Lung (tissue), 12 donors: ENCODE measurements around the gene MAP3K10. TPM values are rescaled to one million over a fixed set of nuclear protein-coding genes. Genes with fewer than 3 reads are reported as not detected.

Source experiments
- ATAC-seq: fragments of 200-7000 bp; cut with Tn5 transposase; one replicate; pipeline ENCODE4 v1.9.1; 2020; ENCODE audit warnings: moderate number of reproducible peaks; ENCODE audit not compliant: insufficient read depth, low FRiP score
- DNase-seq, 3 donors: peaks; one replicate each; pipeline ENCODE4 v3.0.0-alpha.2; 2013 to 2017
- H3K27ac ChIP-seq, 2 donors: one replicate each; pipeline ENCODE4 v1.5.1; 2013; ENCODE audit warnings: mild to moderate bottlenecking in 2 of 2, moderate library complexity in 2 of 2, control low read depth in 1 of 2, inconsistent platforms in 1 of 2, low read depth in 1 of 2, low read length in 1 of 2
- H3K27me3 ChIP-seq, 3 donors: one replicate each; pipeline ENCODE4 v1.5.1; 2013; ENCODE audit warnings: low read length in 2 of 3; ENCODE audit not compliant: control insufficient read depth in 3 of 3, insufficient read depth in 3 of 3
- H3K36me3 ChIP-seq, 4 donors: one replicate each; pipeline ENCODE4 v1.5.1; 2013; ENCODE audit warnings: low read length in 4 of 4, mild to moderate bottlenecking in 1 of 4, moderate library complexity in 1 of 4; ENCODE audit not compliant: control insufficient read depth in 4 of 4, insufficient read depth in 4 of 4
- H3K4me1 ChIP-seq, 5 donors: one replicate each; pipeline ENCODE4 v1.5.1; 2013; ENCODE audit warnings: low read length in 5 of 5, mild to moderate bottlenecking in 2 of 5, moderate library complexity in 1 of 5; ENCODE audit not compliant: control insufficient read depth in 5 of 5, insufficient read depth in 5 of 5
- H3K4me3 ChIP-seq: one replicate; pipeline ENCODE4 v1.5.1; 2013; ENCODE audit warnings: mild to moderate bottlenecking, control low read depth, moderate library complexity
- H3K9ac ChIP-seq, 2 donors: one replicate each; pipeline ENCODE4 v1.5.1; 2013; ENCODE audit warnings: low read length in 2 of 2, control low read depth in 1 of 2; ENCODE audit not compliant: insufficient read depth in 1 of 2
- H3K9me3 ChIP-seq, 4 donors: one replicate each; pipeline ENCODE4 v1.5.1; 2013; ENCODE audit warnings: low read length in 3 of 4, mild to moderate bottlenecking in 1 of 4, moderate library complexity in 1 of 4; ENCODE audit not compliant: control insufficient read depth in 4 of 4, insufficient read depth in 3 of 4
- WGBS, 2 donors: extraction: QIAGEN DNeasy Blood & Tissue Kit; methylation state at CpG; one replicate each; pipeline ENCODE4 v1.1.7; 2013; 5-methylcytosine and 5-hydroxymethylcytosine counted together
- polyA plus RNA-seq, 2 donors: library from polyadenylated mRNA; stranded (reverse); fragments of 200-250 nt; gene quantifications; one replicate each; pipeline ENCODE4 v1.2.1, GENCODE V29; 2013
- total RNA-seq, 2 donors: library from RNA; depleted of rRNA in 1 of 2; stranded (reverse); fragments of >200 nt in 1 of 2; gene quantifications; one replicate each; pipeline ENCODE4 v1.2.1, GENCODE V29; 2014 to 2021
- TF ChIP-seq, protein P1 (sequence below): IDR thresholded peaks from 2 replicates; pipeline ENCODE4 v1.5.1; 2012; ENCODE audit warnings: mild to moderate bottlenecking; ENCODE audit errors: control extremely low read depth, extremely low read depth
- donor health status: control.
- donor health status: control.
- donor health status: Bipolar disorder and iron deficiency.
- donor health status: healthy.
- donor health status: DM: yes; HTN: yes; CAD: no.

Gene MAP3K10
- total and polyA plus RNA-seq, 4 donors: 4.4 to 18.0 (median 11.3) TPM

DNA sequence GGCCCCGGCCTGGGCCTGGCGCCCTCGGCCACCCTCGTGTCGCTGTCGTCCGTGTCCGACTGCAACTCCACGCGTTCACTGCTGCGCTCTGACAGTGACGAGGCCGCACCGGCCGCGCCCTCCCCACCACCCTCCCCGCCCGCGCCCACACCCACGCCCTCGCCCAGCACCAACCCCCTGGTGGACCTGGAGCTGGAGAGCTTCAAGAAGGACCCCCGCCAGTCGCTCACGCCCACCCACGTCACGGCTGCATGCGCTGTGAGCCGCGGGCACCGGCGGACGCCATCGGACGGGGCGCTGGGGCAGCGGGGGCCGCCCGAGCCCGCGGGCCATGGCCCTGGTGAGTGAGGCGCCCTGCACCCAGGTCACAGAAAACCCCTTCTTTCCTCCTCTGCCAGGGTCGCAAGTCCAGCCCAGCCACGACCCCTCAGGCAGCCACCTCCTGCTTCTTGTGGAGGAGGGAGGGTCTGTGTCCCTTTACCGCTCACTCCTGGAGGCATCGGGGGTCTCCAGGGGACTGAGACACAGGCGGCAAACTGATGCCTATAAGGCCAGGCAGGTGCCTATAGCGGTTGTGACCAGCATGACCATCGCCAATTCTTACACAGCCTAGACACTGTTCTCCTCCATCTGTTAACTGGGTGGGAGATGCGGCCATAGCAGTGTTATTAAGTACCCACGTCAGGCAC, 22.8 kb downstream of the MAP3K10 start:
- Histone ChIP-seq H3K27ac (no peak overlapping the region), H3K4me3 (no peak overlapping the region), H3K9me3 (no peaks in the 10 kb centered on the region), H3K27me3 (peaks cover 6 to 23% (median 19%) of the 10 kb centered on the region in 3 donors), H3K4me1 (peaks cover 0 to 10% (median 0%) of the 10 kb centered on the region in 5 donors), H3K36me3 (peaks cover 0 to 12% (median 0%) of the 10 kb centered on the region in 4 donors), H3K9ac (no peak overlapping the region)
- 93 to 94% methylated on average over 47 to 50 of the region's 50 CpGs for WGBS, 2 donors
- no peak for DNase-seq
- no peak for ATAC-seq
- TF ChIP-seq, protein P1, sequence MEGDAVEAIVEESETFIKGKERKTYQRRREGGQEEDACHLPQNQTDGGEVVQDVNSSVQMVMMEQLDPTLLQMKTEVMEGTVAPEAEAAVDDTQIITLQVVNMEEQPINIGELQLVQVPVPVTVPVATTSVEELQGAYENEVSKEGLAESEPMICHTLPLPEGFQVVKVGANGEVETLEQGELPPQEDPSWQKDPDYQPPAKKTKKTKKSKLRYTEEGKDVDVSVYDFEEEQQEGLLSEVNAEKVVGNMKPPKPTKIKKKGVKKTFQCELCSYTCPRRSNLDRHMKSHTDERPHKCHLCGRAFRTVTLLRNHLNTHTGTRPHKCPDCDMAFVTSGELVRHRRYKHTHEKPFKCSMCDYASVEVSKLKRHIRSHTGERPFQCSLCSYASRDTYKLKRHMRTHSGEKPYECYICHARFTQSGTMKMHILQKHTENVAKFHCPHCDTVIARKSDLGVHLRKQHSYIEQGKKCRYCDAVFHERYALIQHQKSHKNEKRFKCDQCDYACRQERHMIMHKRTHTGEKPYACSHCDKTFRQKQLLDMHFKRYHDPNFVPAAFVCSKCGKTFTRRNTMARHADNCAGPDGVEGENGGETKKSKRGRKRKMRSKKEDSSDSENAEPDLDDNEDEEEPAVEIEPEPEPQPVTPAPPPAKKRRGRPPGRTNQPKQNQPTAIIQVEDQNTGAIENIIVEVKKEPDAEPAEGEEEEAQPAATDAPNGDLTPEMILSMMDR: no peak

DNA sequence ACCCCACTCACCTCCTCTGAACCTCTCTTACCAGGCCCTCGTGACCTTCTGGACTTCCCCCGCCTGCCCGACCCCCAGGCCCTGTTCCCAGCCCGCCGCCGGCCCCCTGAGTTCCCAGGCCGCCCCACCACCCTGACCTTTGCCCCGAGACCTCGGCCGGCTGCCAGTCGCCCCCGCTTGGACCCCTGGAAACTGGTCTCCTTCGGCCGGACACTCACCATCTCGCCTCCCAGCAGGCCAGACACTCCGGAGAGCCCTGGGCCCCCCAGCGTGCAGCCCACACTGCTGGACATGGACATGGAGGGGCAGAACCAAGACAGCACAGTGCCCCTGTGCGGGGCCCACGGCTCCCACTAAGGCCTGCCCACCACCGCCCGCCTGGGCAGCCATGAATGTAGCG, 23.7 kb downstream of the MAP3K10 start:
- no peak for ATAC-seq
- H3K9ac ChIP-seq: no peak overlapping the region
- no peak for DNase-seq
- 91 to 92% methylated on average over 22 of the region's 22 CpGs for WGBS, 2 donors
- H3K4me1 ChIP-seq: peaks cover 0 to 10% (median 0%) of the 10 kb centered on the region in 5 donors
- H3K27ac ChIP-seq: no peak overlapping the region
- H3K9me3 ChIP-seq: no peaks in the 10 kb centered on the region
- peaks cover 0 to 12% (median 0%) of the 10 kb centered on the region in 4 donors for H3K36me3 ChIP-seq
- H3K4me3 ChIP-seq: no peak overlapping the region
- TF ChIP-seq, protein P1: no peak
- H3K27me3 ChIP-seq: peaks cover 6 to 32% (median 21%) of the 10 kb centered on the region in 3 donors

DNA sequence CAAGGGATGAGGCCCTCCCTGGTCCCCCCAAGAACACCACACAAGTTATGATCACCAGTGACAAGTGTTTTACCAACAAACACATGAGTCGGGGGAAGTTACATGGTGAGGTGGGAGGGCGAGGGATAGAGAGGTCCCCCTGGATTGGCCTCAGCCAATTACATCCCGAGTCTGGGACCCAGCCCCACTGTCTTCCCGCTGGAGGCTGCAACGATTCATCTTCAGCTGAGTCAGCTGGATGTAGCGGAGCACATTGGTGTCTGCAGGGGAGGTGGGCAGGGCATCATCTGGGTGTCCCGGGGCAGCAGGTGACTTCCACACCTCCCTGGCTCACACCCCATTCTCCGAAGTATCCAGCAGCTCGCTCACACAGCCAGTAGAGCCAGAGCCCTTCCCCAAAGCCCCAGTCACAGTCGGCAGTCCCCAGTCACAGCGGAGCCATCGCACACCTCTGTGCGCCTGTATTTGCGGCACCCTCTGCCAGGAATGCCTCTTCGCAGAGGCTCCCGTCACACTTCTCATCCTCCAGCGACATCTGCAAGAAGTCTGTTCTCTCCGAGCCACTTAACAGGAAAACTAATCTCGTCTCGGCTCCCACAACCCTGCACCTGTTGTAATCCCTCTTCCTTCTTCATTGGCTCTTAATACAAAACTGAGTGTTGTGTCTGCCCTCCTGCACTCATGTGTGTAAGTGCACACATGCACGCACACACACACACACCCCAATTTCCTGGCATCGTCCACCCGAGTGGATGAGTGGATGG, 25.0 kb downstream of the MAP3K10 start:
- DNase-seq (no peak), ATAC-seq (no peak)
- H3K27me3 ChIP-seq: peaks cover 6 to 37% (median 25%) of the 10 kb centered on the region in 3 donors
- H3K9ac ChIP-seq: no peak overlapping the region
- H3K36me3 ChIP-seq: peaks cover 0 to 8% (median 0%) of the 10 kb centered on the region in 4 donors
- 41 to 51% methylated on average over 23 of the region's 23 CpGs for WGBS, 2 donors
- H3K27ac ChIP-seq: no peak overlapping the region
- H3K9me3 ChIP-seq: no peaks in the 10 kb centered on the region
- H3K4me3 ChIP-seq: no peak overlapping the region
- TF ChIP-seq, protein P1: no peak
- peaks cover 0 to 10% (median 0%) of the 10 kb centered on the region in 5 donors for H3K4me1 ChIP-seq
